ENCODE data around the gene KIF5C. TPM values are rescaled to one million over a fixed set of nuclear protein-coding genes. Genes with fewer than 3 reads are reported as not detected.

The KIF5C gene
- total and polyA plus RNA-seq, 2 donors (not counting 1 experiment from before 2014, with no cell fraction given) = 1.9 to 6.1 TPM

DNA sequence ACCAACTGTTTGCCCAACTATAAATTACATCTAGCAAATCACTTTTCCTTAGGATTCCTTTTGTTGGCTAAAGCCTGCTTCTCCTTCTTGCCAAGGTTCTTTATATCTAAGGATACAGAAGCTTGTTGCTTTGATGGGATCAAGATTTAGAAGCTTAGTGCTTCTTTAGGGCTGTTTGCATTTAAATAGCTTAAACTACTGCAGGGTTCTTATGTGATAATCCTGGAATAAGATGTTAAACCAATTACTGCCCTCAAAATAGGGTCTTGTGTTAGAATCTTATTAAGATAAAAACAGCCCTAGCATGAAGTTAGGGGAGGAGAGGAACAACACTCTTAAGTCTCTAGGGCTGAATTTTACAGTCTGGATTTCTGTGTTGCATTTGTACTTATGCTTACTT lies 64.2 kb downstream of the KIF5C start:
- Mint-ChIP-seq H3K27ac (no peak overlapping the region), H3K4me1 (no peaks in the 10 kb centered on the region), H3K9me3 (ENCODE audit: insufficient read depth) (no peaks in the 10 kb centered on the region), H3K27me3 (no peaks in the 10 kb centered on the region), H3K4me3 (no peak overlapping the region)
- H3K27ac ChIP-seq (ENCODE audit: low read length in 2 of 2) = no peak overlapping the region
- H3K9ac ChIP-seq (ENCODE audit: low read length) = no peak overlapping the region
- no peaks in the 10 kb centered on the region for H3K79me2 ChIP-seq (ENCODE audit: control insufficient read depth, insufficient read depth, low read length)
- no peak overlapping the region for H3K4me3 ChIP-seq (ENCODE audit: control extremely low read depth in 1 of 5, extremely low read depth in 1 of 5, insufficient read depth in 1 of 5, low read depth in 2 of 5, low read length in 4 of 5)
- intact Hi-C loops (cut with micrococcal nuclease) = no loop called here
- H3K27me3 ChIP-seq (replicated peaks in 1 of 4; ENCODE audit: control extremely low read depth in 1 of 4, control insufficient read depth in 3 of 4, insufficient read depth in 4 of 4, low read length in 3 of 4) = peaks cover 0 to 2% (median 0%) of the 10 kb centered on the region in 4 experiments
- H2AFZ ChIP-seq (ENCODE audit: insufficient read depth, low read depth, low read length, poor library complexity, severe bottlenecking) = no peak overlapping the region
- no peaks in the 10 kb centered on the region for H4K20me1 ChIP-seq (ENCODE audit: control insufficient read depth, insufficient read depth, low read length, poor library complexity, severe bottlenecking)
- no peaks in the 10 kb centered on the region for H3K9me3 ChIP-seq (ENCODE audit: control extremely low read depth in 1 of 3, control insufficient read depth in 2 of 3, insufficient read depth in 1 of 3, low read length in 2 of 3)
- DNase-seq = no peak
- no peaks in the 10 kb centered on the region for H3K36me3 ChIP-seq (replicated peaks in 1 of 2; ENCODE audit: control extremely low read depth in 1 of 2, control insufficient read depth in 1 of 2, extremely low read depth in 1 of 2, insufficient read depth in 2 of 2, low read length in 1 of 2)
- CTCF ChIA-PET = no interaction called here
- POLR2A ChIA-PET = no interaction called here
- no peak for ATAC-seq (ENCODE audit: low read depth)
- H3K4me2 ChIP-seq (replicated peaks; ENCODE audit: low read depth, low read length, poor library complexity, severe bottlenecking) = no peak overlapping the region
- no peaks in the 10 kb centered on the region for H3K4me1 ChIP-seq (ENCODE audit: control insufficient read depth in 2 of 2, insufficient read depth in 2 of 2, low read length in 2 of 2)
- TF ChIP-seq EZH2 (IDR thresholded peaks at IDR 0.05; ENCODE audit: borderline replicate concordance, insufficient read depth, low read depth, low read length, poor library complexity, severe bottlenecking) = no peak
- TF ChIP-seq CTCF (IDR thresholded peaks at IDR 0.05) = no peak

DNA sequence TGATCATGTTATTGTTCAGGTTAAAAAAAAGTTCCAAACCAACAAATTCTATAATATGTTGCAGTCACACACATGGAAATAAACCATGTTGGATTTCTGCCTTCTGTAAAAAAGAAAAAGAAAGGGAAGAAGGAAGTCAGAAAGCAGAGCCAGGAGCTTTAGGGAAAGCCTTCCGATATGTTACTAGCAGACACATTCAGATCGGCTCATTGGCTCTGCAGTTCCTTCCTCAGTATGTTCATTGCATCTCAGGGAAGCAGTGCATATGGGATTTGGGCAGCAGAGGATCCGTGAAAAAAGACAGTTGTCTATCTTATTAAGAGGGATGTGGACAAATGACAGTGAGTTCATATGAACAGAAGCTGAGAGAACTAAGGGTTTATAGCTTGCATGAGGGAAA lies 68.1 kb downstream of the KIF5C start:
- no peak overlapping the region for H2AFZ ChIP-seq (ENCODE audit: insufficient read depth, low read depth, low read length, poor library complexity, severe bottlenecking)
- H4K20me1 ChIP-seq (ENCODE audit: control insufficient read depth, insufficient read depth, low read length, poor library complexity, severe bottlenecking) = no peaks in the 10 kb centered on the region
- DNase-seq (no peak), ATAC-seq (ENCODE audit: low read depth) (no peak)
- H3K4me1 Mint-ChIP-seq = no peaks in the 10 kb centered on the region
- H3K9ac ChIP-seq (ENCODE audit: low read length) = no peak overlapping the region
- H3K27me3 ChIP-seq (replicated peaks in 1 of 4; ENCODE audit: control extremely low read depth in 1 of 4, control insufficient read depth in 3 of 4, insufficient read depth in 4 of 4, low read length in 3 of 4) = peaks cover 0 to 2% (median 0%) of the 10 kb centered on the region in 4 experiments
- H3K27me3 Mint-ChIP-seq = no peaks in the 10 kb centered on the region
- no peak overlapping the region for H3K4me3 ChIP-seq (ENCODE audit: control extremely low read depth in 1 of 5, extremely low read depth in 1 of 5, insufficient read depth in 1 of 5, low read depth in 2 of 5, low read length in 4 of 5)
- H3K9me3 ChIP-seq (ENCODE audit: control extremely low read depth in 1 of 3, control insufficient read depth in 2 of 3, insufficient read depth in 1 of 3, low read length in 2 of 3) = no peaks in the 10 kb centered on the region
- no peak overlapping the region for H3K27ac ChIP-seq (ENCODE audit: low read length in 2 of 2)
- intact Hi-C loops (cut with micrococcal nuclease) = no loop called here
- H3K4me2 ChIP-seq (replicated peaks; ENCODE audit: low read depth, low read length, poor library complexity, severe bottlenecking) = no peak overlapping the region
- H3K79me2 ChIP-seq (ENCODE audit: control insufficient read depth, insufficient read depth, low read length) = no peaks in the 10 kb centered on the region
- H3K36me3 ChIP-seq (replicated peaks in 1 of 2; ENCODE audit: control extremely low read depth in 1 of 2, control insufficient read depth in 1 of 2, extremely low read depth in 1 of 2, insufficient read depth in 2 of 2, low read length in 1 of 2) = no peaks in the 10 kb centered on the region
- H3K9me3 Mint-ChIP-seq (ENCODE audit: insufficient read depth) = no peaks in the 10 kb centered on the region
- POLR2A ChIA-PET = no interaction called here
- no peak overlapping the region for H3K27ac Mint-ChIP-seq
- CTCF ChIA-PET = no interaction called here
- TF ChIP-seq CTCF (IDR thresholded peaks at IDR 0.05) = no peak
- no peak for TF ChIP-seq EZH2 (IDR thresholded peaks at IDR 0.05; ENCODE audit: borderline replicate concordance, insufficient read depth, low read depth, low read length, poor library complexity, severe bottlenecking)
- no peaks in the 10 kb centered on the region for H3K4me1 ChIP-seq (ENCODE audit: control insufficient read depth in 2 of 2, insufficient read depth in 2 of 2, low read length in 2 of 2)
- 100% methylated on average over 3 of the region's 3 CpGs for WGBS (ENCODE audit: insufficient coverage)
- H3K4me3 Mint-ChIP-seq = no peak overlapping the region

Measured in B cell (primary cell).